GM19193 (cell line): ENCODE data around the gene CYREN.

Source experiments
- POLR2A ChIP-seq: IDR thresholded peaks from 4 replicates; pipeline ENCODE4 v1.6.1; 2011; ENCODE audit not compliant: insufficient read depth, insufficient read length; ENCODE audit errors: extremely low read depth

CYREN gene

GRCh38 chr7:135159359-135160085 lies 11.0 kb downstream of the CYREN start:
- TF ChIP-seq POLR2A, result no peak

GRCh38 chr7:135158874-135159273 lies 11.6 kb downstream of the CYREN start:
- TF ChIP-seq POLR2A, result no peak

DNA sequence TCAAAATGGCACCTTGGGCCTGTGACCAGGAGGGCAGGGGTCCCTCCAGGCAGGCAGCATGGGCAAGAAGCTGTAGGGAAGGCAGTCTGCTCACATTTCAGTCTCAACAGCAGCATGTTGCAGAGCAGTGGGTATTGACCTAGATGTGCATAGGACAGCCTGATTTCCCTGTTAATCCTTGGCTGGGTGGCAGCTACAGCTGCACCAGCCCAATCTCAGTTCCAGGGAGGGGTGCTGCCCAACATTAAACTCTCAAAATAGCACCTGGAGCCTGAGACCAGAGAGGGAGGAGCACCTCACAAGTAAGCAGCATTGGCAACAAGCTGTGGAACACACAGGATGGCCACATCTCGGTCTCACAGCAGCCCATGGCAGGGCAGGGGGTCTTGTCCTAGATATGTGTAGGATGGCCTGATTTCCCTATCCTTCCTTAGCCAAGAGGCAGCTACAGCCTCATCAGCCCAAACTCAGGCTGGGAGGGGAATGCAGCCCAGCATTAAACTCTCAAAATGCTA lies 12.3 kb downstream of the CYREN start:
- TF ChIP-seq POLR2A, result no peak

DNA sequence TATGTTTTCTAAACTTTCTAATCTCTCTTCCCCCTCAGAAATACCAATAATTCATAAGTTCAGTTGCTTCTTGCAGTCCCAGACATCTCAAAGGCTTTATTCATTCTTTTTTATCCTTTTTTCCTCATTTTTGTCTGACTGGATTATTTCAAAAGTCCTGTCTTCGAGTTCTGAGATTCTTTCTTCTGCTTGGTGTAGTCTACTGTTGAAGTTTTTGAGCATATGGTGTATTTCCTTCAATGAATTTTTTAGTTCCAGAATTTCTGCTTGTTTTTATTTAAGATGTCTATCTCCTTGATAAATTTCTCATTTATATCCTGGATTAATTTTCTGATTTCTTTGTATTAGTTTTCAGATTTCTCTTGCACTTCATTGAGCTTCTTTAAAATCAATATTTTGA lies 14.2 kb downstream of the CYREN start:
- TF ChIP-seq POLR2A, result no peak

DNA sequence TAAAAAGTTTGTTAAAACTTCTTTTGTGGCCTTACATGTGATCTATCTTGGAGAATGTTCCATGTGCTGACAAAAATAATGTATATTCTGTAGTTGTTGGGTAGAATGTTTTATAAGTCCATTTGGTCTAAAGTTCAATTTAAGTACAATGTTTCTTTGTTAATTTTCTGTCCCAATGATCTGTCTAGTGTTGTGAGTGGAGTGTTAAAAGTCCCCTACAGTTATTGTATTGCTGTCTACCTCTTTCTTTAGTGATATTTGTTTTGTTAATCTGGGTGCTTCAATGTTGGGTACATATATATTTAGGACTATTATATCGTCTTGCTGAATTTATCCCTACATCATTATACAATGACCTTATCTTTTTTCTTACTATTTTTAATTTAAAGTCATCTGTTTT lies 15.8 kb downstream of the CYREN start:
- TF ChIP-seq POLR2A, result no peak

GRCh38 chr7:135152442-135152841 lies 18.1 kb downstream of the CYREN start:
- no peak for TF ChIP-seq POLR2A

DNA sequence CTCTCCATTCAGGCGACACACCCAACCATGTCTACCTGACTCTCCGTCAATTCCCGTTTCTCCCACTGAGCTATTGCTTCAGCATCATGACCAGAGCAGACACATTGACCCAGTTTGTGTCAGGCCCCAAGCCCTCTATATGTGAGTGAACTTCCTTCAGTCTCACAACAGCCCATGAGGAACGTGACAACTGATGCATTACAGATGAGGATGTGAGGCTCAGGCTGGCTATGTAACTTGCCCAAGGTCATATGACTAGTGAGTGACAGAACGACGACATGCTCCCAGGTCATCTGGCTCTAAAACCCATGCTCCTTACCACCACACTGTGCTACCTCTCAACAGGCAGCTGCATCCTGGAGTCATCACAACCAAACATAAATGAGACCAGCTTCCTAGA lies 19.0 kb downstream of the CYREN start:
- TF ChIP-seq POLR2A, result peak; percentile 22

DNA sequence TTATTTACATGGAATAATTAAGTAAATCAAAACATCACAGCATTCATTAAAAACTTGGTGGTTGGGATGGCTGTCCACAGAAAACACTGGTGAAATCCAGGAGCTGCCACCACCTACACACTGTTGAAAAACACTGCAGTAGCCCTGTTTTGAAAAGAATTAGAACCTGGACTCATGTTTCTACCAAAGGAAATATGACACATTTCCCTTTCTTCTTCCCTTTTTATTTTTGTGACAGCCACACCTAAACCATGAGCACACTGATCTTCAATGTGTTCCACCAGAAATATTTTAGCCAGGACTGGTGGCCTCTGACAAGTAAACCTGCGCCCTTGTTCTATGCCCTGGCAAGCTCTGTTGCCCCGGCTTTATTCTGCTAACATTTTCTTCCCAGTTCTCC lies 19.4 kb downstream of the CYREN start:
- no peak for TF ChIP-seq POLR2A

GRCh38 chr7:135150072-135150782 lies 20.3 kb downstream of the CYREN start:
- no peak for TF ChIP-seq POLR2A

DNA sequence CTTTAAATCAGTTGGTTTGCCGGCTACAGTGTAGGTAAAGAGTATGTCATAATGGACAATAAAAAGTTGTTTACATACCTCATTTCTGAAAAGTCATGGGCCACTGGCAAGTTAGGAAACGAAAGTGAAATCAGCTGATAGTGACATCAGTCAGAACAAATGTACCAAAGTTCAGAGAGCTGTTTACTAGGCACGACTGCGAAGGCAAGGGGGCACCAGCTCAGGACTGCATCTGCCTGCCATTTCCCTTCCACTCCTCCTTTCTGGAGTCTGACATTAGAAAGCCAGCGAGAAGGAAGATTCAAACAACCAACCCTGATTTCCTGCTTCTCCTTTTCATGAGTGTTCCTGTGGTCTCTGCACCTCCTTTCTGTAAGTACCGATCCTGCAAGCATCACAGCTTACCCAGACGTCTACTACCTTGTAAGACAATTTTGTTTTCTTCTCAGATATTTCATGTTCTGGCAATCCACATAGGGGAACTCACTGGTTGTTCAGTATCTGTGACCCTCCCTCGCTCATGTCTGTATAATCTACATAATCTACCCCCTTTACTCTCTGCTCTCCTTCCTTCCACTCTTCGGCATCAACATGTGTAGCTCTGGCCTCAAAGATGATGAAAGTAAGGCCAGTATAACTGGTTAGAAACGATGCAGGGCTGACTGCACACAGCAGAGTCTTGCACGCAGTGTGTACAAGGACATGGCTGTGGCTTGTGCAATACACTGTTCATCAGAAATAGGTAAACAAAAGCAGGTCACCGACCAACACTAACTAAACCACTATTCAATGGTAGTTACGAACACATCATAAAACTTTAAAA lies 22.4 kb downstream of the CYREN start, which contains the start of gene TMEM140:
Gene TMEM140 (plus strand): TSS at position 174 of the 823 bp plus-strand sequence. CDS start 16,370 bp downstream, outside the sequence.
- TF ChIP-seq POLR2A, result peak; percentile 73

- TF ChIP-seq POLR2A, result no peak
Observed at GRCh38 chr7:135147341-135147898, 23.1 kb downstream of the CYREN start.

DNA sequence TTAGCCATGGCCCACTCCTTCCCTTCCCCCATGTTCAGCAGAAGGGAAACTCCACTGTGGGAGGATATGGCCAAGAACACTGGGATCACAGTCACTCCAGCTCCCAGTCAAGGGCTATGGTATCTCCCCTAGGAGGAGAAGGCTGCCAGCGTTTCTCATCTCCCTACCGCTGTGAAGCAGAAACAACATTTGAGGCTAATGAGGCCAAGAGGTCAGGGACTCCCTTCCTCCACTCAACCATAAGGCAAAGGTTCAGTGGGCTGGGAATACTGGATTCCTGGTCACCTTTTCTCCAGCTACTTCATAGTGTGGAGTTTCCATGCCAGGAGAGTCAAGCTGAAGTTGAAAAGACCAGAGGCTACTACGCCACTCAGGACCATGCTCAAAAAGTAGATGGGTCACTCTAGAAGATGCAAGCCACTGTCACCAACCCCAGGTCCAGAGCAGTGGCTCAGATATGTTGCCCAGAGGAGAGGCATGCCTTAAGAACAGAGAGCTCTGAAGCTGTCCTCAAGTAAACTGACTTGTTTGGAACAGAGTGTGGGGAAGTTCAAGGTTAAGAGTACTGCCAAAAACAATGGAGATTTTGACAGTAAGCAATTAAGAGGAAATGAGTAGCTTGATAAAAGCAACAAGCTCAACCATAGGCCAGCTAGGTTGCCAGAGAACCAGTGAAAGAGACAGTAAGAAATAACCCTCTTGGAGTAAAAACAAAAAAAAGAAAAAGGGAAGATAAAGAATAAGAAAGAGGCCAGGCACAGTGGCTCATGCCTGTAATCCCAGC lies 26.4 kb downstream of the CYREN start:
- TF ChIP-seq POLR2A, result no peak

DNA sequence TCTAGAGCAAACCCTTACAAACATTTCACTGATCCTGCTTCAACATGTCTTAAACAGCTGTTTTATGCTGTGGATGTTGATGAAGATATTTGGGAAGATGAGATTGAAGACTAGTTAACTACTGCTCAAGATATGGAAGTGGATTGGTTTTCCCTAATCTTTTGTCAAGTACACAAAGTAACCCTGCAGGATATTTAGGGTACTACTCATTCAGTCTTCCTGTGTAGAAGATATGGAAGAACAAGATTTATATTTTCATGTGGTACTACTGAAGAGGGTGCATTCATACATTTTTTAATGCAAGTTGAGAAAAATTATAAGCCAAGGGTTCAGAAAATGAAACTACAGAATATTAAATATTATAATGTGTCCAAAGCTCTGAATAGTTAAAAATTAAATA lies 40.9 kb downstream of the CYREN start:
- TF ChIP-seq POLR2A, result no peak

- no peak for TF ChIP-seq POLR2A
Observed at GRCh38 chr7:135128931-135129330, 41.6 kb downstream of the CYREN start.

DNA sequence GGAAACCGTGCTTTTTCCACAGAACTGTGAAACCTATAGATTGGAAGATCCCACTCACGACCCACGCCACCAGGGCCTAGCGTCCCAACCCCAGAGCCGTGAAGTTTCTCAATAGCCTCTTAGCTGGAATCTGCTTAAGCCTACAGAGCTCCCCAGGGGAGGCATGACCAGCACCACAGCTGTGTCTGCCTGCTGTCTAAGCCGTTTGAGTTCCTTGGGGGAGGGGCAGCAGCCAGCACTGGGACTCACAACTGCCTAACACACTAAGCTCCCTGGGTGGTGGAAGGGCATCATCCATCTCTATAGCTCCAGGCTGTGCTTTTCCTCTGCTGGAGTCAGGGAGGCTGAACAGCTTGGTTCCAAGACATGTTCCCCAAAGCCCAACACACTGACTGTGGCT lies 48.6 kb downstream of the CYREN start:
- no peak for TF ChIP-seq POLR2A

- TF ChIP-seq POLR2A, result no peak
Observed at GRCh38 chr7:135117096-135117495, 53.4 kb downstream of the CYREN start.
